Smooth muscle cell (in vitro differentiated cells): Measurements from ENCODE around the gene NUDT19. TPM values are rescaled to one million over a fixed set of nuclear protein-coding genes. Genes with fewer than 3 reads are reported as not detected.

Source experiments
- DNase-seq: peaks from one replicate; lab custom pipeline; 2025; ENCODE audit not compliant: unreplicated experiment; lab: John Stamatoyannopoulos, UW
- H2AFZ ChIP-seq: fragments of 200-600 bp; sonication (generic); 2 replicates; pipeline ENCODE4 v1.6.0; 2016; ENCODE audit warnings: antibody characterized with exemption, low read depth, mild to moderate bottlenecking
- H3F3A ChIP-seq: fragments of 200-600 bp; sonication (generic); 2 replicates; pipeline ENCODE4 v1.6.0; 2017; ENCODE audit warnings: antibody characterized with exemption, low read depth
- H3K27ac ChIP-seq: fragments of 200-600 bp; sonication (generic); 2 replicates; pipeline ENCODE4 v1.5.1; 2016; ENCODE audit warnings: low read depth, mild to moderate bottlenecking
- H3K27me3 ChIP-seq: fragments of 200-600 bp; sonication (generic); 2 replicates; pipeline ENCODE4 v1.6.1; 2016; ENCODE audit warnings: low read depth, mild to moderate bottlenecking
- H3K36me3 ChIP-seq: fragments of 200-600 bp; sonication (generic); 2 replicates; pipeline ENCODE4 v1.5.1; 2016; ENCODE audit warnings: low read depth
- H3K4me1 ChIP-seq: fragments of 200-600 bp; sonication (generic); 2 replicates; pipeline ENCODE4 v1.5.1; 2016; ENCODE audit warnings: low read depth
- H3K4me2 ChIP-seq: fragments of 200-600 bp; sonication (generic); 2 replicates; pipeline ENCODE4 v1.6.0; 2016; ENCODE audit warnings: mild to moderate bottlenecking
- H3K4me3 ChIP-seq: fragments of 200-600 bp; sonication (generic); 2 replicates; pipeline ENCODE4 v1.5.1; 2016; ENCODE audit warnings: mild to moderate bottlenecking
- H3K79me2 ChIP-seq: fragments of 200-600 bp; sonication (generic); 2 replicates; pipeline ENCODE4 v1.6.0; 2016; ENCODE audit warnings: low read depth, mild to moderate bottlenecking
- H3K9ac ChIP-seq: fragments of 200-600 bp; sonication (generic); 2 replicates; pipeline ENCODE4 v1.6.0; 2016; ENCODE audit warnings: low read depth
- H3K9me3 ChIP-seq: fragments of 200-600 bp; sonication (generic); replicated peaks from 2 replicates; pipeline ENCODE4 v1.5.1; 2016; ENCODE audit warnings: low read depth
- H4K20me1 ChIP-seq: fragments of 200-600 bp; sonication (generic); 2 replicates; pipeline ENCODE4 v1.6.0; 2016; ENCODE audit warnings: low read depth
- WGBS: methylation state at CpG from one replicate; pipeline ENCODE4 v1.1.7; 2016; ENCODE audit warnings: low lambda C conversion rate; 5-methylcytosine and 5-hydroxymethylcytosine counted together
- polyA plus RNA-seq: library from polyadenylated mRNA; unstranded; fragments of >200 nt; fragmentation: Nextera tagmentation; extraction: Ambion mirVana; gene quantifications from 2 replicates; pipeline ENCODE4 v1.2.1, GENCODE V29; 2016
- total RNA-seq: library from RNA; depleted of rRNA; stranded (reverse); fragments of >200 nt; gene quantifications from 2 replicates; pipeline ENCODE4 v1.2.3, GENCODE V29; 2014
- TF ChIP-seq, protein P1 (sequence below): fragments of 200-600 bp; sonication (generic); IDR thresholded peaks from 2 replicates; pipeline ENCODE4 v1.5.1; 2017; ENCODE audit warnings: borderline replicate concordance, mild to moderate bottlenecking, antibody characterized with exemption; ENCODE audit not compliant: insufficient read depth, poor library complexity, severe bottlenecking

The NUDT19 gene
- total and polyA plus RNA-seq, 2 experiments from 2014 or later: 2.2 to 3.5 TPM

DNA sequence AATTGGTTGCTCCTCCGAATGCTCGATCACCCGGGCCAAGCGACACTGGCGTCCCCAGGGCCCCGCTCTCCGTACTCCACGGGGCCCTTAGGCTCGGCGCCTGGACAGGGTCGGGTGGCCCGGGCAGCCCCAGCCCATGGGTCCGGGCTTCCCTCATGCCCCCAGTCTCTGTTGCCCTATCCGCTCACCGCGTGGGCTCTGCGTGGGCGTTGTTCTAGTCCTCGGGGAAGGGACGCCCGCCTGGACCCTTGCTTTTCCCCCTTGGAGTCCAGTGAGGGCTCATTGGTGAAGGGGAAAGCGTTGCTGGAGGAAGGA, 29.3 kb downstream of the NUDT19 start:
- Histone ChIP-seq H3K9me3 (no peaks in the 10 kb centered on the region), H3K4me3 (no peak overlapping the region)

DNA sequence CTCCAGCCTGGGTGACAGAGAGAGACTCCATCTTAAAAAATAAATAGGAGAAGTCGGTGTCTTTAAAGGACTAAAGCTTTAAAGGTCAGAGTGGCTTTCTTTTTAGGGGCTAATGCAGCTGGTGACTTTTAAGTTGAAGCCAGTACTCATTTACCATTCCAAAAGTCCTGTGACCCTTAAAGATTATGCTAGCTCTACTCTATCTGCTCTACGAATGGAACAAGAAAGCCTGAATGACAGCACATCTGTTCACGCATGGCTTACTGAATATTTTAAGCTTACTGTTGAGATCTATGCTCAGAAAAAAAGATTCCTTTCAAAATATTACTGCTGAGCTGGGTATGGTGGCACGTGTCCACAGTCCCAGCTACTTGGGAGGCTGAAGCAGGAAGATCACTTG, 44.3 kb downstream of the NUDT19 start:
- TF ChIP-seq, protein P1, sequence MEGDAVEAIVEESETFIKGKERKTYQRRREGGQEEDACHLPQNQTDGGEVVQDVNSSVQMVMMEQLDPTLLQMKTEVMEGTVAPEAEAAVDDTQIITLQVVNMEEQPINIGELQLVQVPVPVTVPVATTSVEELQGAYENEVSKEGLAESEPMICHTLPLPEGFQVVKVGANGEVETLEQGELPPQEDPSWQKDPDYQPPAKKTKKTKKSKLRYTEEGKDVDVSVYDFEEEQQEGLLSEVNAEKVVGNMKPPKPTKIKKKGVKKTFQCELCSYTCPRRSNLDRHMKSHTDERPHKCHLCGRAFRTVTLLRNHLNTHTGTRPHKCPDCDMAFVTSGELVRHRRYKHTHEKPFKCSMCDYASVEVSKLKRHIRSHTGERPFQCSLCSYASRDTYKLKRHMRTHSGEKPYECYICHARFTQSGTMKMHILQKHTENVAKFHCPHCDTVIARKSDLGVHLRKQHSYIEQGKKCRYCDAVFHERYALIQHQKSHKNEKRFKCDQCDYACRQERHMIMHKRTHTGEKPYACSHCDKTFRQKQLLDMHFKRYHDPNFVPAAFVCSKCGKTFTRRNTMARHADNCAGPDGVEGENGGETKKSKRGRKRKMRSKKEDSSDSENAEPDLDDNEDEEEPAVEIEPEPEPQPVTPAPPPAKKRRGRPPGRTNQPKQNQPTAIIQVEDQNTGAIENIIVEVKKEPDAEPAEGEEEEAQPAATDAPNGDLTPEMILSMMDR: no peak
- no peaks in the 10 kb centered on the region for H3K9me3 ChIP-seq
- H3K4me2 ChIP-seq: no peak overlapping the region
- 80% methylated on average over 4 of the region's 4 CpGs for WGBS
- H3F3A ChIP-seq: no peaks in the 10 kb centered on the region
- H3K27me3 ChIP-seq: peaks cover 6% of the 10 kb centered on the region
- DNase-seq: no peak
- H3K36me3 ChIP-seq: no peaks in the 10 kb centered on the region
- H3K9ac ChIP-seq: no peak overlapping the region
- H3K4me1 ChIP-seq: no peaks in the 10 kb centered on the region
- no peaks in the 10 kb centered on the region for H3K79me2 ChIP-seq
- H3K4me3 ChIP-seq: no peak overlapping the region
- H2AFZ ChIP-seq: no peak overlapping the region
- H4K20me1 ChIP-seq: no peaks in the 10 kb centered on the region
- no peak overlapping the region for H3K27ac ChIP-seq

More for the DNA sequence above, 29.3 kb downstream of the NUDT19 start:
- H3K27me3 ChIP-seq: no peaks in the 10 kb centered on the region
- no peak overlapping the region for H3K27ac ChIP-seq
- H3F3A ChIP-seq: no peaks in the 10 kb centered on the region
- TF ChIP-seq, protein P1: no peak
- no peaks in the 10 kb centered on the region for H4K20me1 ChIP-seq
- H3K4me2 ChIP-seq: no peak overlapping the region
- 96% methylated on average over 16 of the region's 22 CpGs for WGBS
- no peaks in the 10 kb centered on the region for H3K79me2 ChIP-seq
- no peak overlapping the region for H2AFZ ChIP-seq
- no peak overlapping the region for H3K9ac ChIP-seq
- no peak for DNase-seq
- no peaks in the 10 kb centered on the region for H3K4me1 ChIP-seq
- H3K36me3 ChIP-seq: no peaks in the 10 kb centered on the region

DNA sequence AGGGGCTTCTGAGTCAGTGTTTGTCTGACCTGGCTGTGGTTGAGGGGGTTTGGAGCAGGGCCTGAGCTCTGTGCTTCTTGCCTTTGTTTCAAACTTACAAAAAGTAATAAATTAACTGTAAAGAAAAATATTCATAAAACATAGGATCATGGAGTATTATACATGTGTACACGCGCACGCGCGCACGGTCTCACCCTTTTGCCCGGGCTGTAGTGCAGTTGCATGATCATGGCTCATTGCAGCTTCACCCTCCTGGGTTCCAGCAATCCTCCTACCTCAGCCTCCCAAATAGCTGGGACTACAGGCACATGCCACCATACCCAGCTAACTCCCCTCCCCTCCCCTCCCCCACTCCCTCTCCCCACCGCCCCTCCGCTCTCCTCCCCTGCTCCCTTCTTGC, 51.4 kb downstream of the NUDT19 start:
- WGBS: 99% methylated on average over 7 of the region's 9 CpGs
- no peak for DNase-seq
- H3F3A ChIP-seq: no peaks in the 10 kb centered on the region
- H4K20me1 ChIP-seq: no peaks in the 10 kb centered on the region
- no peaks in the 10 kb centered on the region for H3K4me1 ChIP-seq
- no peak overlapping the region for H2AFZ ChIP-seq
- H3K4me3 ChIP-seq: no peak overlapping the region
- no peaks in the 10 kb centered on the region for H3K36me3 ChIP-seq
- peaks cover 6% of the 10 kb centered on the region for H3K27me3 ChIP-seq
- TF ChIP-seq, protein P1: no peak
- H3K9ac ChIP-seq: no peak overlapping the region
- H3K4me2 ChIP-seq: no peak overlapping the region
- H3K9me3 ChIP-seq: no peaks in the 10 kb centered on the region
- no peak overlapping the region for H3K27ac ChIP-seq
- no peaks in the 10 kb centered on the region for H3K79me2 ChIP-seq

DNA sequence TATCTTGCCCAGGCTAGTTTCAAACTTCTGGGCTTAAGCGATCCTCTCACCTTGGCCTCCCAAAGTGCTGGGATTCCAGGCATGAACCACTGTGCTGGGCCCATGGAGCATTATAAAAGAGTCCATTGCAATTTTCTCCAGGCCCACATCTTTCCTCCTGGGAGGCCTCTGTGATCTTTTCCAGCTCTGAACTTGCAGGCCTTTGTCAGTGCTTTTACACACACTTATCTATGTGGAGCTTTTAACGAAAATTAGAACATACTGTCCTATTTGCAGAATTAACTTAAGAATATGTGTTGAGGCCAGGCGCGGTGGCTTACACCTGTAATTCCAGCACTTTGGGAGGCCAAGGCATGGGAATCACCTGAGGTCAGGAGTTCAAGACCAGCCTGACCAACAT, 51.8 kb downstream of the NUDT19 start:
- Histone ChIP-seq H3K4me3 (no peak overlapping the region), H3F3A (no peaks in the 10 kb centered on the region), H3K4me2 (no peak overlapping the region), H3K27ac (no peak overlapping the region), H2AFZ (no peak overlapping the region), H3K9me3 (no peaks in the 10 kb centered on the region), H3K79me2 (no peaks in the 10 kb centered on the region), H3K36me3 (no peaks in the 10 kb centered on the region), H3K4me1 (no peaks in the 10 kb centered on the region), H3K9ac (no peak overlapping the region), H4K20me1 (no peaks in the 10 kb centered on the region), H3K27me3 (peaks cover 6% of the 10 kb centered on the region)
- 95% methylated on average over 4 of the region's 4 CpGs for WGBS
- TF ChIP-seq, protein P1: no peak
- no peak for DNase-seq
